Activated CD4-positive, alpha-beta T cell treated with anti-CD3 and anti-CD28 coated beads, Interleukin-2, amount 50 U/mL, for 16 hours (primary cell): Measurements from ENCODE around the gene SCNN1A.
A peak's percentile ranks its signal among the peaks of the same experiment; 100 is the strongest.

Experiments used
- DNase-seq: peaks from one replicate; pipeline ENCODE4 v3.0.0-alpha.2; 2020

Gene SCNN1A

DNA sequence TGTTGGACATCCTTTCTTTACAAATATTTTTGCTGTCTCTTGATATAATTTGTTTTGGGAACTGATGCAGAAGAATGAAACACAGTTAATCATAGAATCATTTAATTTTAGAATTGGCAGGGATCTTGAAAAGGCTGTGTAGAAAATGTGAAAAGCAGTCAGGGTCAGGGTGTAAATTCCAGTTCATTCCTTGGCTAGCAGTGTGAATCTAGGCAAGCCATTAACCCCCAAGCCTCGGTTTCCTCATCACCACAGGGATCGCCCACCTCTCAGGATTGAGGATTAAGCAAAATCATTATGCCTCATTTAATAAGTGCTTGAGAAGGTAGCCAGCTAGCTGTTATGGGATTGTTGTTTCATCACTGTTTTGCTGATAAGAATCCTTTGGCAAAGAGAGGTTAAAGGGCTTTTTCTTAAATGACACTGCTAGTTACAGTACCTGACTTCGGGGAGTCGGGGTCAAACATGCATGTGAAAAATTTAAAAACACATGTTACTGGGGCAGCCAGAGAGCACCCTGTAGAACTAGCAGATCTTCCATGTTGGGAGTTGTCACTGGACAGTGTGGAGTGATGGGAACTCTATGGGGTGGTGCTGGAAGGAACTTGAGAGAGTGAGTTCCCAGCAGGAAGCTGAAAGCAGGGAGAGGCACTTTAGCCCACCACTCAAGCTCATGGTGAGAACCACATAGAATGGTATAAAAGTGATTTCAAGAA, 44.2 kb downstream of the SCNN1A start:
- DNase-seq = no peak

DNA sequence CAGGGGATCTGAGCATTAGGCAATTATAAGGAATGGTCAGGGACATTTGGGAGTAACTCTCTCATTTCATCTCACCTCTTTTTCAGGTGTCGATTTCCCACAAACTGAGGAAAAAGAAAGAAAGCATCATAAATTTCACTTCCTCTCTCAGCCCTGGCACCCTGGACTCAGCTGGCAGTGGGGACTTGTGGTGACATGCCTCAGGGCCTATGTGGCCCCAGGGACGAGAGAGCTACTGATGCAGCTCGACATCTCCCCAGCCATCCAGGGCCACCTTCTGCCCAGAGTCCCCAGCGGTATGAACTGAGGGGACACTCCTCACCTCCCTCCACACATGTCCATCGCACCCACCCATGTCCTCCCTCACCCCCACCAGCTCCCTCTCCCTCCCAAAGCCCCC, 45.2 kb downstream of the SCNN1A start:
- no peak for DNase-seq

DNA sequence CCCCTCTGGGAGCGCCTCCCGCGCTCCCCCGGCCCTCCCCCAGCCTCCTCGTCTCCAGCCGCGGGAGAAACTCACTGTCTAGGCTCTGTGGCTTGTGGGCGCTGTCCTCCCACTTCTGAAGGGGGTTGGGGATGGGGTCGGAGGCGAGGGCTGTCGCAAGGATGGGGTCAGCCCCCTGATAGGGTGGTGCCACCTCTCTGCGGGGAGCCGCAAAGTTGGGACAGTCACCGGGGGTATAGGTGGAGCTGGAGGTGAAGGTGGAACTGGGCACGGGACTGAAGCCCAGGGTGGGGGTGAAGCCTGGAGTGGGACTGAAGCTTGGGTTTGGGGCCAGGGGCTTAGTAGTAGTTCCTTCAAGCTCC, 45.7 kb downstream of the SCNN1A start:
- DNase-seq = no peak

DNA sequence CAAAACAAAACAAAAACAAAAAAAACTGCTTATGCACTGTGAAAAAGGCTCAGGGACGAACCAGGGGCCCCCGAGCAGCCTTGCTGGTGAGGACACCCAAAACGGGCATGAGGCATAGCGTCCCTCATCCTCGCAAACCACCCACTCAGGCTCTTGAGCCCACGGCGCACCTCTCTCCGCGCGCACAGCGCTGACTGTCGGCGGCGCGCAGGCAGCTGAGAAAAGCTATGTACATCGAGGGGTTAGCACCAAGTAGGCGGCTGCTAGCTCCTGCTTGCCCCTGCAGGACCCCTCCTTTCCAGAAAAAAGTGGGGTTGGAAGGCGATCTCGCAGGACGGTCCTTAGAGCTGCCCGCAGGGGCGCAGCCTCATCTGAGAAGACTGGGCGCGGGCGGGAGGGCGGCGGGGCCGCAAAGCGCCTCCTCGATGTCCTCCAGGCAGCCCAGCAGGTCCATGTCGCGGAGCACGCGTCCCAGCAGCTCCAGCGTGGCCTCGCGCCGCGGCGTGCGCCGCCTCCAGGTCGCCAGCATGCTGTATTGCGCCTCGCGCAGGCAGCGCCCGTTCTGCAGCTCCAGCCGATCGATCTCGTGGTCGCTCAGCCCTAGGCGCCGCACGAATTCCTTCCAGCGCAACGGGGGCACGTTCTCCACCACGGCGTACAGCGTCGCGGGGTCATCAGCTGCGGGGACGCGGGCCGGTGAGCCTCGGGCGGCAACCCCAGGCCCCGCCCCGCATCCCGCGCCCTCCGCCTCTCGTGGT, 46.2 kb downstream of the SCNN1A start:
- no peak for DNase-seq

DNA sequence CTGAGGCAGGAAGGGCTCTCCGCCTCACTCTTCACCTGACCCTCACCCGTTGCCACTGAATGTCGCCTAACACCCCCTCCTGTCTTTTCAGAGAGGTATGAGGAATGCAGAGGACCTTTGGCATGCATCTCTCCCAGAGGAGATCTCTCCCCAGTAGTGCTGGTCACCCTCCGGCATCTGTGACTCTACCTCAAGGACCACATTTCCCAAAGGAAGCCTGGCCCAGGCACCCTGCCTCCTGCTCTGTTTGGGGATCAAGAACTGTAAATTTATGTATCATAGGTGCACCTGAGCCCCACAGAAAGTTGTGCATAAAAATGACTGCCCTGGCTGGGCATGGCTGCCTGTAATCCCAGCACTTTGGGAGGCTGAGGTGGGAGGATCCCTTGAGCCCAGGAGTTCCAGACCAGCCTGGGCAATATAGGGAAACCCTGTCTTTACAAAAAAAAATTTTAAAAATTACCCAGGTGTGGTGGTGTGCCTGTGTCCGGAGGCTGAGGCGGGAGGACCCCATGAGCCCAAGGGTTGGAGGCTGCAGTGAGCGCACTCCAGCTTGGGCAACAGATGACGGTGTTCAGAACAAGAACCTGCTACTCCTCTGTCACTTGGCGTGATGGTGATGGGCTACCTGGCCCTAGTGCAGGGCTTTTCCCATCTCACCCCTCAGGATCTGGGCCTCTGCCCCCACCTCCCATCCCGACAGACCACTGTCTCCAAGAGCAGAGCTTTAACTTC, 47.2 kb downstream of the SCNN1A start:
- no peak for DNase-seq

DNA sequence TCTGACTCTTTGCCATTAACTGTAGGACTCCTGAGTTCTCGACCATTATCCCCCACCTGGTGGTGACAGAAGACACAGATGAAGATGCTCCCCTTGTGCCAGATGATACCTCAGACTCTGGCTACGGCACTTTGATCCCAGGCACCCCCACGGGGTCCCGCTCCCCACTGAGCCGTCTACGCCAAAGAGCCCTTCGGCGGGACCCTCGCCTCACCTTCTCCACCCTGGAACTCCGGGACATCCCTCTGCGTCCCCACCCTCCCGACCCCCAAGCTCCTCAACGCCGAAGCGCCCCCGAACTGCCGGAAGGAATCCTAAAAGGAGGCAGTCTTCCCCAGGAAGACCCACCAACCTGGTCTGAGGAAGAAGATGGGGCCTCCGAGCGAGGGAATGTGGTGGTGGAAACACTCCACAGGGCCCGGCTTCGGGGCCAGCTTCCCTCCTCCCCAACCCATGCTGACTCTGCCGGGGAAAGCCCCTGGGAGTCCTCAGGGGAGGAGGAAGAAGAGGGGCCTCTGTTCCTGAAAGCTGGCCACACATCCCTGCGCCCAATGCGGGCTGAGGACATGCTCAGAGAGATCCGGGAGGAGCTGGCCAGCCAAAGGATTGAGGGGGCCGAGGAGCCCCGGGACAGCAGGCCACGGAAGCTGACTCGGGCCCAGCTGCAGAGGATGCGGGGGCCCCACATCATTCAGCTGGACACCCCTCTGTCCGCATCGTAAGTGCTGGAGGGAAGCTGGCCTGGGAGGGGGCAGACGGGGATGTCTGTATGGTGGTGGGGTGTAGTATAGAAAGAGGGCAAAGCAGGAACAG, 47.9 kb downstream of the SCNN1A start:
- DNase-seq = no peak

DNA sequence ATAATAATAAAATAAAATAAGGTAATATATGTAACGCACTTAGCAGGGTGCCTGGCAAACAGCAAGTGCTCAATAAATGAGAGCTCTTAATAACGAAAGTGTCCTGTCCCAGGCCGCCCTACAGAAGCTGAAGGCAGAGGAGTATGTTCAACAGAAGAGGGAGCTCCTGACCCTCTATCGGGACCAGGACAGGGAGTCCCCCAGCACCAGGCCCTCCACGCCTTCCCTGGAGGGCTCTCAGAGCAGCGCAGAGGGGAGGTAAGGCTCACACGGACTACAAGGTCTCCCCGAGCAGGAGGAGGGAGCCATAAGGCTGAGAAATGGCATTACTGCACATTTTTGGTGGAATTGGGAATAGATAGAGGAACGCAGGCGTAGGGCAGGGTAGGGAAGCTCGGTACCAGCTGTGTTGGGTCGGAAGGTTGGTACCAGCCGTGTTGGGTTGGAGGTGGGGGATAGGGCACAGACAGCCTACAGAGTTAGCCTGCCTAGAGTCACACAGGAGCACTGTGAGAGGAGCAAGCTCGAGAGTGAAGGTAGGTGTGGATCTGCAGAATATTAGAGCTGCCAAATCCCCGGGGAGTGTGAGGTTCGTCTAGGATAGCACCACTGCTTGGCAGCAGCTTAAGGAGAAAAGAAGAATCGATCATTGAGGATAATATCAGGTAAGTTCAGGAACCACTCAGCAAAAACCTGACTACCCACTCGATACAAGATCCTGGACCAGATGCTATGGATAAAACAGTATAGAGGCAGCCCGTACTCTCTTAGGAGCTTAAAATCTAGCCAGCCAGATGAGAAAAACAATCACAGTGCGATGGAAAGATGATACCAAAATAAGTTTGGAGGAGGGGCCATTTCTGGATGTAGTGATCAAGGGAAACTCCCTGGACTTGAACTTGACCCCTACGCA, 48.8 kb downstream of the SCNN1A start:
- DNase-seq = no peak

DNA sequence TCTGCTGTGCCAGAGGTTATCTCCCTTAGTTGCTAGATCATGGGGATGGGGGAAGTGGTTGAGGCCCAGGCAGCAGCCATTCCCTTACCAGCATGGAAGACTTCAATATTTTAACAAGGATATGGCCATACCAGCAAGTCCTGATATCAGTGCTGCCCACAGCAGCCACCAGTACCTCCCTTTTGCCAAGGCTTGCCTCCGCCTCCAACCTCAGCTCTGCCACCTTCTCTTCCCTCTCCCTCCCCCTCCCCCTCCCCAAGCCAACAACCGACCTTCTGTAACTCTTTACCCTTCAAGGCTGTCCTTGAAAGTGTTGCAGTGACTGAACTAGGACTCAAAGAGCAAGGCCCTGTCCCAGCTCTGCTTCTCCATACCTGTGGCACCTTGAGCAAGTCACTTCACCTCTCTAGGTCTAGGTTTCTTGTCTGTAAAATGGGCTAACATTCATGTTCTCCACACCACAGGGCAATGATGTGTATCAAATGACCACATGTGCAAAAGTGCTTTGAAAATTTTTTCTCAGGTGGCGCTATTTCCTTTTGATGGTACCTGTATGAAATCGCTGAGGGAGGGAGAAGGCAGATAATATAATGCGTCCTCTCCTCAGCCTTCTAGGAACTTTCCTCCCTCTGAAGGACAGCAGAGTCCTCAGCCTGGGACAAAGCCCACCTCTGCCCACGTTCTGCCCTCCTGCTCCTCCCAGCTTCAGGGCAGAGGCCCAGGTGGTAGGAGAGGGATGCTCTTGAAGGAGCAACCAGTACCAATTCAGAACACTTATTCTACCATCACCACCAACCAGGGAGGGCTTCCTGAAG, 50.2 kb downstream of the SCNN1A start:
- no peak for DNase-seq

DNA sequence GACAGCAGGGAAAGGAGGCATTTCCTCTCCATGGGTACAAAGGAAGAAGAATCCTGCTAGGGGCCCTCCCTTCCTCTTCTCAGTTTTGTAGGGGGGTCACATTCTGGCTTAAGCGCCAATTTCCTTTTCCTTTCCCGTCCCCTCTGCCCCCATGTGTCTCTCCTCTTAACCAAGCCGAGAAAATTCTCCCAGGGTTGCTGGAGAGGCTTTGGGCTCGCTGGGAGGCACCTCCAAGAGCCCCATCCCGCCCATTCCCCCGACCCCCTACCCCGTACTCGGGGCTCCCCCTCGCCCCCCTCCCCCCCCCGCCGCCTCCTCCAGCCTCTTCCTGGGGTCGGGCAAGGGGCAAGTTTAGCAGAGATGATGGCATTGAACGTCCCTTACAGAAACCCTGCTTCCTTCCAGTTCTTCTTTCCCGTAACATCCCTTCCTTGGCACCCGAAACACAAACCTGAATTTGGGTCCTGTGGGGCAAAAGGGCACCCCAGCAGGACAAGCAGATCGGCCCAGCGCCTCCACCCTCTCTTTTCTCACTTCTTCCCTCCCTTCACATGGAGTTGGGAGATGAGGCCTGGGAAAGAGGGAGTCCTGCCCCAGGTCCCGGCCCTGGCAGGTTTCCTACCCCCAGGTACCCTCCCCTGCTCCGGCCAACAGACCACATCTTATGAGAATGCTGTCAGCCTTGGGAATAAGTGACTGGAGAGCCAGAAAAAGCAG, 51.2 kb downstream of the SCNN1A start:
- DNase-seq = no peak

DNA sequence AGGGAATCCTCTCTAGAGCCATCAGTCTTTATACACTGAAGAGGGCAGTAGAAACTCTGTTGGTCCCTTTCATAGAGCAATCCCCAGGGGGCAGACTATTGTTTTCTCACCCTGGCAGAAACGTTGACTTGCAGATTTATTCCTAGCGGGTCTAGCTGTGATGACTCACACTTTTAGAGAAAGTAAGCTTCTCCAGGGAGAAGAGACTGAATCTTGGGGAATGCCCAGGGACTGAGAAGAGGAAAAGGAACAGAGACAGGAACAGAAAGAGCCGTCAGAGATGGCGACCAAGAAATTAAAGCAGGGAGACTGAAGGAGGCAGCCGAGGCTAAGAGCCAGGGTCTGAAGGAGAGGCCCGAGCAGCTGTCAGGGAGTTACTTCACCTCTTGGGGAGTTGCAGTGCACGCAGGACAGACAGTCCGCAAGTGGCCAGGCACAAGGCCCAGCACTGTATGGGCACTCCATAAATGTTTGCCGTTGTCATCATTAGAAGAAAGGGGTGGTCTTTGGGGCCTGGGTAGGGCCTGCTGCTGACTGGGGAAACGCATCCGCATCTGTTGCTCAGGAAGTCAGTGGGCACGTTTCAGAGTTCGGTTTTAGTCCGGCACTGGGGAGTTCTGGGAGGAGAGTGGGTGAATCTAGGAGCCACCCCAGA, 51.9 kb downstream of the SCNN1A start:
- peak; percentile 68 for DNase-seq

DNA sequence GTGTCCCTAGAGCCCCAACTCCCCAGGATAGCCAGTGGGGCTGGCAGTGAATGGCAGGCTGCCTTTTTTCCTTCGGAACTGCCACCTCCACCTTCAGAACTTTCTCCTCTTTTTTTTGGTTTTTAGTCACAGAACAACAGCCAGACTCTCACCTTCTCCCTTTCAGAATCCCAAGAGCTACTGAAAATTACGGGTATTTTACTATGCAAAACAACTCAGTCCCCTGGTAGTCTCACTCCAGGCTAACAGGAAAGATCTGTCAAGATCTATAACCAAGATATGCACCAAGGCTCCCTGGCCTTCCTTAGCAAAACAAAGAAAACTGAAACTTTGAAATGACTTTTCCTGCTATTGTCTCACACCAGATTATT, 52.4 kb downstream of the SCNN1A start:
- no peak for DNase-seq

DNA sequence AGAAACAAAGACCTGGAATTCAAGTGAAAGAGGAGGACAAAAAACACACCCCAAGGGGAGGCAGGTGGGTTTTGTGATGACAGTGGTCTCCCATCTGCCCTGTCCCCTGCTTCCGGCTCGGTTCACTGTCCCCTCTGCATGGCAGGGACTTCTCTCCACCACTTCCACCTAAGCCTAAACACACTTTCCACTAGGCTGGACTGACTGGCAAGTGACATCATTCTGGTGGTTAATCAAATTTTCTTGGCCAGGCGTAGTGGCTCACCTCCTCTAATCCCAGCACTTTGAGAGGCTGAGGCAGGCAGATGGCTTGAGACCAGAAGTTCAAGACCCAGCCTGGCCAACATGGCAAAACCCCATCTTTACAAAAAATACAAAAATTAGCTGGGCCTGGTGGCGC, 53.0 kb downstream of the SCNN1A start:
- no peak for DNase-seq

DNA sequence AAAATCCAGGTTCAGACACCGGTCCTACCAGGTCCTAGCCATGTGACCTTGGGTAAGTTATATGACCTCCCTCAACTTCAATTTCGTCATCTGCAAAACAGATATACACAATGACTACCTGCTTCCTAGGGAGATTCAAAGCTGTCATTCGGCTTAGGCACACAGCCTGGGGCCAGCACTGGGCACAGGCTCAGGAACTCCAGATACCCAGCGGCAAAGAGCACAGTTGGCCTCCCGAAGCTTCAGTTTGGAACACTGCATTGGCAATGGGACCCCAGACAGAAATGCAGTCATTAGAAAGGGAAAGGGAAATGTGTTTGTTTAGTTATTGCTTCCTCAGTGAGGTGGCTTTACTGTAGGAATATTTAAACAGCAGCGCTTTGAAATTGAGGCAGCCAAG, 53.5 kb downstream of the SCNN1A start:
- DNase-seq = no peak

DNA sequence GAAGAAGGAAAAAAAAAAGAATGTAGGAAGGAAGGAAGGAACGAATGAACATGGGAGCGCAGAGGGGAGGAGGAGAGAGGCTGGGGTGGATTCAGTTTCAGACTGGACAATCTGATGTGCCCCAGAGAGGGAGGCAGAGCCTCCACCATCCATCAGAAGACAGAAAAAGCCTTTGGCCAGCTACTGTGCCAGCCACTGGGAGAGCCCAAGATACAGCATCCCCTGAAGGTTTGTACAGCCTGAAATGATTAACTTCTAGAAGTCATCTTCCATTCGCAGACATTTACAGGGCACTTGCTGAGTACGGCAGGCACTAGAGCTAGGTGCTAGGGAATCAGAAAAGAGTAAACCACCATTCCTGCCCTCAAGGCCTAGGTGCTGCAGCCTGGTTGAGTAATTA, 55.9 kb downstream of the SCNN1A start:
- DNase-seq = no peak

DNA sequence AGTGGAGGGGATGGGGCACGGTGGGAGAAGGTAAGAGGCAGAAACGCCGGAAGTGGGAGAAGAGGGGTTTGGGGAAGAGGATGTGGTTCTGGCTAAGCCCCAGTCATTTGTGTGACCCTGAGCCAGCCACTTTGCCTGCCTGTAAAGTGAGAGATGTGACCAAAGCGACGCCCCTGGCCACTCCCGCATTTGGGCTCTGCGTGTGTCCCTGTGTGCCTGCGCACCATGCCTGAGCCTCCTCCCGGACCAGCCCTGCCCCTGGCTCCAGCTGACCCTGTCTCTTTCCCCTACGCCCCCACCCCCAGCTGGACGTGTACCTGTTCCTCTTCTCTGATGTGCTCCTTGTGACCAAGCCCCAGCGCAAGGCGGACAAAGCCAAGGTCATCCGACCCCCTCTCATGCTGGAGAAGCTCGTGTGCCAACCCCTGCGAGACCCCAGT, 56.9 kb downstream of the SCNN1A start:
- DNase-seq = no peak

DNA sequence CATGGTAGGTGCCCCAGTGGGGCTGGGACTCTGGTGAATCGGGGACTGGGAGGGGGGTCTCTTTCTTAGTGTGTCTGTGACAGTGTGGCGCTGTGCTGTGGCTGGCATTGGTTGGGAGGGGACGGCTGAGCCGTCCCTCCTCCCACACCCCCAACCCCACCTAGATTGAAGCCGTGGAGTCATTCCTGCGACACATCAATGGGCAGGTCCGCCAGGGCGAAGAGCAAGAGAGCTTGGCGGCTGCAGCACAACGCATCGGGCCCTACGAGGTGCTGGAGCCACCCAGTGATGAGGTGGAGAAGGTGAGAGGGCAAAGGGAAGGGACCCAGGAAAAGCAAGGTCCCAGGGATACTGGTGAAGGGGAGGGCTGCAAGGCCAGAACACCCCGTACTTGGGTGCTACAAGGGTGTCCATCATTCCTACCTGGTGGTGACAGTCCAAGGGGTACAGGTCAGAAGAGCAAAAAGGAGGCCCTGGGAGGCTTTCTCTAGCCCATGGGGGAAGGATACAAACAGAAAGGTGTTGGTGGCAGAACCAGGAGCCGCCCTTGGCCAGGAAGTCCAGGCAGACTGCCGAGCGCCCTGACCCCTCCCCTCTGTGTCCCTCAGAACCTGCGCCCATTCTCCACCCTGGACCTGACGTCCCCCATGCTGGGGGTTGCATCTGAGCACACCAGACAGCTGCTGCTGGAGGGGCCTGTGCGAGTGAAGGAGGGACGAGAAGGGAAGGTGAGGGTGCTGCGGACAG, 57.5 kb downstream of the SCNN1A start:
- DNase-seq = no peak

DNA sequence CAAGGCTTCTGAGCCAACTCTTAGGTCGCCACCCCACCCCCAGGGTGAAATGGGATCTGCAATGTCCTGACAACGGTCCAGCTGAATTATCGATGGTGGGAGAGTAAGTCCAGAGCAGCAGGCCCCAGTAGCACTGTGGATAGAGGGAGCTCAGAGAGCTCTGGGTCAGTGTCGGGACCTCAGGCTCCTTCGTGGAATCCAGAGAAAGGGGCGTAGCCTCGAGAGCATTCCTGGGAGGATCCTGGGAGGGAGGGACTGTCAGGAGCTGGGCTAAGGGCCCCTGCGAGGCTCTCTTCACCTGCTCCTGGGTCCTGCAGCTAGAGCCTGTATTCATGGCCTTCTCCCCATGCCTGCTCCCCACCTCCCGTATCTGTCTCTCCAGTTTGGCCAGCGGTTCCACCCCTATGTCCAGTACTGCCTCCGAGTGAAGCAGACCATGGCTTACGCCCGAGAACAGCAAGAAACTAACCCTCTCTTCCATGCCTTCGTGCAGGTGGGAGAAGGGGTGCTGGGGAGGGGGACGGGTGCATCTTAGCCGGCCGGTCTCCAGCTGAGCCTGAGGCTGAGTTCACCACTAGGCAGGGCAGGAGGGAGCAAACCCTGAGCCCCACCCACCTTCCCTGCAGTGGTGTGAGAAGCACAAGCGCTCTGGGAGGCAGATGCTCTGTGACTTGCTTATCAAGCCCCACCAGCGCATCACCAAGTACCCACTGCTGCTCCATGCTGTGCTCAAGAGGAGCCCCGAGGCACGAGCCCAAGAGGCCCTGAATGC, 58.3 kb downstream of the SCNN1A start:
- DNase-seq = no peak
